Fibroblast of lung (primary cell): ENCODE measurements around the gene ASB15. TPM values are rescaled to one million over a fixed set of nuclear protein-coding genes. Genes with fewer than 3 reads are reported as not detected.

Experiments used
- DNase-seq, 2 donors: peaks; one replicate each; pipeline versions ENCODE4 v3.0.0 to v3.0.0-alpha.2; 2010; ENCODE audit warnings: low read depth in 2 of 2
- H2AFZ ChIP-seq: 2 replicates; pipeline ENCODE4 v1.5.1; 2012; ENCODE audit warnings: low read length, control low read depth, inconsistent platforms
- H3K27ac ChIP-seq: 2 replicates; pipeline ENCODE4 v1.5.1; 2011; ENCODE audit warnings: low read length, control low read depth; ENCODE audit not compliant: insufficient read depth
- H3K27me3 ChIP-seq: 2 replicates; pipeline ENCODE4 v1.5.1; 2011; ENCODE audit warnings: mild to moderate bottlenecking, low read length; ENCODE audit not compliant: control insufficient read depth, insufficient read depth
- H3K36me3 ChIP-seq: 2 replicates; pipeline ENCODE4 v1.5.1; 2011; ENCODE audit warnings: low read length; ENCODE audit not compliant: control insufficient read depth, insufficient read depth
- H3K4me1 ChIP-seq: 2 replicates; pipeline ENCODE4 v1.5.1; 2011; ENCODE audit warnings: low read length; ENCODE audit not compliant: control insufficient read depth, insufficient read depth; ENCODE audit errors: extremely low read depth
- H3K4me2 ChIP-seq: 2 replicates; pipeline ENCODE4 v1.5.1; 2011; ENCODE audit warnings: low read length, control low read depth; ENCODE audit not compliant: insufficient read depth; ENCODE audit errors: extremely low read depth
- H3K4me3 ChIP-seq, 4 experiments: fragments of 200-600 bp in 1 of 4; sonication (generic) in 1 of 4; replicated peaks in 1 of 4; 2 replicates each; pipeline ENCODE4 v1.5.1; 2011 to 2016; ENCODE audit warnings: low read length in 4 of 4, low read depth in 3 of 4, mild to moderate bottlenecking in 3 of 4, control low read depth in 2 of 4, inconsistent platforms in 1 of 4, mixed read lengths in 1 of 4; ENCODE audit not compliant: insufficient read depth in 1 of 4; ENCODE audit errors: control extremely low read depth in 1 of 4
- H3K79me2 ChIP-seq: 2 replicates; pipeline ENCODE4 v1.5.1; 2012; ENCODE audit warnings: mild to moderate bottlenecking, low read length, inconsistent platforms; ENCODE audit not compliant: control insufficient read depth, insufficient read depth
- H3K9ac ChIP-seq: 2 replicates; pipeline ENCODE4 v1.5.1; 2011; ENCODE audit warnings: mild to moderate bottlenecking, low read length, control low read depth; ENCODE audit not compliant: insufficient read depth
- H3K9me3 ChIP-seq: 2 replicates; pipeline ENCODE4 v1.5.1; 2012; ENCODE audit warnings: low read depth, low read length; ENCODE audit not compliant: control insufficient read depth, insufficient read depth
- H4K20me1 ChIP-seq: 2 replicates; pipeline ENCODE4 v1.5.1; 2011; ENCODE audit warnings: low read length; ENCODE audit not compliant: control insufficient read depth, insufficient read depth; ENCODE audit errors: extremely low read depth
- CTCF ChIP-seq, 2 donors: IDR thresholded peaks in 1 of 2; conservative IDR thresholded peaks in 1 of 2; 1 replicate in 1 of 2; 2 replicates in 1 of 2; pipeline ENCODE4 v1.5.1; 2011 to 2012; ENCODE audit warnings: low read length in 2 of 2, control low read depth in 1 of 2, inconsistent platforms in 1 of 2, low read depth in 1 of 2, mild to moderate bottlenecking in 1 of 2
- EZH2 ChIP-seq: IDR thresholded peaks from 2 replicates; pipeline ENCODE4 v1.5.1; 2012; ENCODE audit warnings: low read length, control low read depth, mild to moderate bottlenecking; ENCODE audit errors: missing control alignments
- polyA plus RNA-seq, 2 donors: library from polyadenylated mRNA; depleted of rRNA in 1 of 2; stranded (reverse) in 1 of 2; unstranded in 1 of 2; fragments of >200 nt; gene quantifications; 2 replicates each; pipeline ENCODE4 v1.2.1, GENCODE V29; 2011 to 2012; ENCODE audit warnings: missing spikeins in 1 of 2
- total RNA-seq: library from RNA; depleted of rRNA; stranded (reverse); fragments of >200 nt; gene quantifications from 2 replicates; pipeline ENCODE4 v1.2.1, GENCODE V29; 2014

Gene ASB15
- total and polyA plus RNA-seq, 2 donors (not counting 1 experiment from before 2014, with no cell fraction given): not detected

GRCh38 chr7:123681561-123681960, 79.9 kb downstream of the ASB15 start:
- no peaks in the 10 kb centered on the region for H3K79me2 ChIP-seq
- no peaks in the 10 kb centered on the region for H3K36me3 ChIP-seq
- no peak overlapping the region for H2AFZ ChIP-seq
- H4K20me1 ChIP-seq: no peaks in the 10 kb centered on the region
- no peak overlapping the region for H3K27ac ChIP-seq
- no peak overlapping the region for H3K4me3 ChIP-seq
- H3K4me1 ChIP-seq: no peaks in the 10 kb centered on the region
- H3K4me2 ChIP-seq: no peak overlapping the region
- no peaks in the 10 kb centered on the region for H3K27me3 ChIP-seq
- no peak for TF ChIP-seq CTCF (conservative IDR thresholded peaks at IDR 0.05 in 1 of 2, IDR thresholded peaks at IDR 0.05 in 1 of 2; ENCODE audit: low read depth in 1 of 2, low read length in 2 of 2)
- no peak for TF ChIP-seq EZH2
- no peak for DNase-seq
- H3K9me3 ChIP-seq: no peaks in the 10 kb centered on the region
- no peak overlapping the region for H3K9ac ChIP-seq

- no peaks in the 10 kb centered on the region for H3K79me2 ChIP-seq
- H2AFZ ChIP-seq: no peak overlapping the region
- H3K4me1 ChIP-seq: no peaks in the 10 kb centered on the region
- no peak overlapping the region for H3K27ac ChIP-seq
- H3K9me3 ChIP-seq: no peaks in the 10 kb centered on the region
- no peaks in the 10 kb centered on the region for H3K27me3 ChIP-seq
- H3K4me3 ChIP-seq: no peak overlapping the region
- H4K20me1 ChIP-seq: no peaks in the 10 kb centered on the region
- no peaks in the 10 kb centered on the region for H3K36me3 ChIP-seq
- peak; percentile 68 to 74 for DNase-seq
- no peak overlapping the region for H3K9ac ChIP-seq
- no peak overlapping the region for H3K4me2 ChIP-seq
- no peak for TF ChIP-seq EZH2
- peak; percentile 54 to 56 for TF ChIP-seq CTCF (conservative IDR thresholded peaks at IDR 0.05 in 1 of 2, IDR thresholded peaks at IDR 0.05 in 1 of 2; ENCODE audit: low read depth in 1 of 2, low read length in 2 of 2)
Measured at GRCh38 chr7:123682690-123683089, 81.1 kb downstream of the ASB15 start.

GRCh38 chr7:123687161-123687560, 85.5 kb downstream of the ASB15 start:
- Histone ChIP-seq H3K4me3 (no peak overlapping the region), H3K27me3 (no peaks in the 10 kb centered on the region), H2AFZ (no peak overlapping the region), H3K27ac (no peak overlapping the region), H3K9me3 (no peaks in the 10 kb centered on the region), H4K20me1 (no peaks in the 10 kb centered on the region), H3K36me3 (no peaks in the 10 kb centered on the region), H3K4me2 (no peak overlapping the region), H3K9ac (no peak overlapping the region), H3K4me1 (no peaks in the 10 kb centered on the region), H3K79me2 (no peaks in the 10 kb centered on the region)
- no peak for DNase-seq
- no peak for TF ChIP-seq EZH2
